IMR-90 (cell line): Measurements from ENCODE around the gene ADGRL3. TPM values are rescaled to one million over a fixed set of nuclear protein-coding genes. Genes with fewer than 3 reads are reported as not detected.

Experiments used
- ATAC-seq: fragments of 200-7000 bp; cut with Tn5 transposase; 2 replicates; pipeline ENCODE4 v1.9.1; 2020; ENCODE audit warnings: low read depth, mild to moderate bottlenecking, moderate library complexity
- BruUV-seq: library from RNA; stranded (reverse); fragments of 400-500 nt; replicated peaks from 2 replicates; lab custom pipeline; 2021; lab: Mats Ljungman, UMichigan
- CTCF ChIA-PET: fragments of 300-600 bp; formaldehyde crosslinking; extraction: SDS; loops from one replicate; lab custom pipeline; 2021; ENCODE audit warnings: antibody characterized with exemption; lab: Yijun Ruan, JAX
- POLR2A ChIA-PET: fragments of 300-600 bp; sonication (Branson Sonifier 250); formaldehyde crosslinking; loops from one replicate; lab custom pipeline; 2022; ENCODE audit warnings: antibody characterized with exemption; ENCODE audit not compliant: unreplicated experiment; lab: Charles Lee
- DNase-seq: peaks from one replicate; pipeline ENCODE4 v3.0.0; 2013
- H2AFZ ChIP-seq: replicated peaks from 2 replicates; pipeline ENCODE3; 2013; ENCODE audit warnings: low read length, mild to moderate bottlenecking; ENCODE audit not compliant: poor library complexity
- H2AK5ac ChIP-seq: 2 replicates; pipeline ENCODE4 v1.6.1; 2013; ENCODE audit warnings: low read depth, low read length, inconsistent platforms
- H2AK9ac ChIP-seq: replicated peaks from 2 replicates; pipeline ENCODE3; 2013; ENCODE audit warnings: mild to moderate bottlenecking, low read depth, low read length, moderate library complexity; ENCODE audit not compliant: poor library complexity
- H2BK120ac ChIP-seq: 2 replicates; pipeline ENCODE4 v1.6.1; 2013; ENCODE audit warnings: low read depth, low read length, inconsistent platforms
- H2BK15ac ChIP-seq: 3 replicates; pipeline ENCODE4 v1.6.1; 2013; ENCODE audit warnings: low read depth, low read length, inconsistent platforms
- H2BK20ac ChIP-seq: 2 replicates; pipeline ENCODE4 v1.6.1; 2013; ENCODE audit warnings: low read depth, mild to moderate bottlenecking, inconsistent platforms, low read length, moderate library complexity
- H2BK5ac ChIP-seq: 2 replicates; pipeline ENCODE4 v1.6.1; 2013; ENCODE audit warnings: mild to moderate bottlenecking, low read depth, low read length, inconsistent platforms; ENCODE audit not compliant: poor library complexity, severe bottlenecking
- H3K14ac ChIP-seq: replicated peaks from 2 replicates; pipeline ENCODE4 v1.6.1; 2013; ENCODE audit warnings: low read depth, low read length, inconsistent platforms
- H3K18ac ChIP-seq: 2 replicates; pipeline ENCODE4 v1.6.1; 2013; ENCODE audit warnings: low read depth, low read length, control low read depth
- H3K23ac ChIP-seq: 2 replicates; pipeline ENCODE4 v1.6.1; 2013; ENCODE audit warnings: low read depth, low read length, inconsistent platforms
- H3K27ac ChIP-seq: 2 replicates; pipeline ENCODE4 v1.5.1; 2013; ENCODE audit warnings: mild to moderate bottlenecking, control low read depth, low read length; ENCODE audit not compliant: insufficient read depth
- H3K27me3 ChIP-seq: 2 replicates; pipeline ENCODE4 v1.6.1; 2013; ENCODE audit warnings: low read length; ENCODE audit not compliant: control insufficient read depth, insufficient read depth
- H3K36me3 ChIP-seq: 2 replicates; pipeline ENCODE4 v1.6.1; 2013; ENCODE audit warnings: low read length, mixed read lengths; ENCODE audit not compliant: control insufficient read depth, insufficient read depth
- H3K4ac ChIP-seq: 2 replicates; pipeline ENCODE4 v1.6.1; 2013; ENCODE audit warnings: low read depth, low read length, inconsistent platforms
- H3K4me1 ChIP-seq: 2 replicates; pipeline ENCODE4 v1.6.1; 2013; ENCODE audit warnings: low read length, mixed read lengths; ENCODE audit not compliant: control insufficient read depth, insufficient read depth
- H3K4me2 ChIP-seq: 2 replicates; pipeline ENCODE4 v1.6.1; 2013; ENCODE audit warnings: low read depth, mild to moderate bottlenecking, control low read depth, low read length, moderate library complexity
- H3K4me3 ChIP-seq: 2 replicates; pipeline ENCODE4 v1.5.1; 2013; ENCODE audit warnings: low read depth, mild to moderate bottlenecking, control low read depth, low read length, moderate library complexity; ENCODE audit not compliant: insufficient read depth
- H3K56ac ChIP-seq: 2 replicates; pipeline ENCODE4 v1.6.1; 2013; ENCODE audit warnings: low read length, inconsistent platforms; ENCODE audit not compliant: insufficient read depth; ENCODE audit errors: extremely low read depth
- H3K79me1 ChIP-seq, 2 experiments: 2 replicates each; pipeline ENCODE4 v1.6.1; 2013; ENCODE audit warnings: low read length in 2 of 2, inconsistent platforms in 1 of 2, low read depth in 1 of 2
- H3K9ac ChIP-seq: 2 replicates; pipeline ENCODE4 v1.6.1; 2013; ENCODE audit warnings: low read depth, low read length, control low read depth
- H3K9me1 ChIP-seq: 2 replicates; pipeline ENCODE4 v1.6.1; 2013; ENCODE audit warnings: low read length, inconsistent platforms; ENCODE audit not compliant: insufficient read depth
- H3K9me3 ChIP-seq: 2 replicates; pipeline ENCODE4 v1.6.1; 2013; ENCODE audit warnings: low read length; ENCODE audit not compliant: control insufficient read depth, insufficient read depth
- H4K20me1 ChIP-seq: 2 replicates; pipeline ENCODE4 v1.6.1; 2013; ENCODE audit warnings: low read length, inconsistent platforms; ENCODE audit not compliant: insufficient read depth
- H4K5ac ChIP-seq: 2 replicates; pipeline ENCODE4 v1.6.1; 2013; ENCODE audit warnings: mild to moderate bottlenecking, low read depth, low read length, control low read depth
- H4K8ac ChIP-seq, 2 experiments: 2 replicates each; pipeline ENCODE4 v1.6.1; 2013; ENCODE audit warnings: low read depth in 2 of 2, low read length in 2 of 2, control low read depth in 1 of 2, inconsistent platforms in 1 of 2
- H4K91ac ChIP-seq: 2 replicates; pipeline ENCODE4 v1.6.1; 2013; ENCODE audit warnings: low read depth, low read length, inconsistent platforms; ENCODE audit not compliant: insufficient read depth
- CEBPB ChIP-seq: IDR thresholded peaks from 2 replicates; pipeline ENCODE4 v1.6.1; 2012; ENCODE audit warnings: low read depth, low read length, improper control_type of control experiment
- NFE2L2 ChIP-seq: fragments of 150-350 bp; IDR thresholded peaks from 2 replicates; pipeline ENCODE4 v1.6.1; 2016; ENCODE audit warnings: low read depth, mild to moderate bottlenecking, low read length
- RCOR1 ChIP-seq: IDR thresholded peaks from 2 replicates; pipeline ENCODE4 v1.6.1; 2012; ENCODE audit warnings: mild to moderate bottlenecking, low read length, improper control_type of control experiment; ENCODE audit not compliant: insufficient replicate concordance
- WGBS, 2 experiments: methylation state at CpG; one replicate each; pipeline versions ENCODE4 v1.1.5 to v1.1.7; 2013; ENCODE audit warnings: missing lambda C conversion rate in 2 of 2; ENCODE audit not compliant: insufficient read length in 1 of 2; ENCODE audit errors: extremely low coverage in 2 of 2; 5-methylcytosine and 5-hydroxymethylcytosine counted together
- dilution Hi-C: fragments of 300-500 bp; cut with HindIII; formaldehyde crosslinking; loops from one replicate; pipeline ENCODE4 v1.14.3; 2018; ENCODE audit warnings: low sequenced_read_pairs; ENCODE audit not compliant: unreplicated experiment
- in situ Hi-C: fragments of 300-500 bp; cut with MboI; formaldehyde crosslinking; loops from 3 replicates; pipeline ENCODE4 v1.14.3; 2019; ENCODE audit warnings: low sequenced_read_pairs, inconsistent platforms, mixed read lengths
- intact Hi-C: fragments of 100-400 bp; cut with micrococcal nuclease; formaldehyde crosslinking; loops from 2 replicates; pipeline ENCODE4 v1.10.0; 2022
- polyA plus RNA-seq, 3 experiments: library from polyadenylated mRNA; depleted of rRNA; stranded (reverse); fragments of >200 nt; gene quantifications; 2 replicates each; pipeline ENCODE4 v1.2.3, GENCODE V29; 2012; ENCODE audit warnings: low replicate concordance in 1 of 3
- total RNA-seq: library from RNA; depleted of rRNA; stranded (reverse); fragments of >200 nt; gene quantifications from 2 replicates; pipeline ENCODE4 v1.2.3, GENCODE V29; 2012
- TF ChIP-seq, protein P1 (sequence below): fragments of 150-350 bp; IDR thresholded peaks from 2 replicates; pipeline ENCODE4 v1.6.1; 2016; ENCODE audit warnings: low read depth, mild to moderate bottlenecking, low read length, moderate library complexity, borderline replicate concordance

The ADGRL3 gene
- total and polyA plus RNA-seq, 2 of the 4 experiments (the other 2 are of a cell fraction): 0.46 to 2.5 TPM

DNA sequence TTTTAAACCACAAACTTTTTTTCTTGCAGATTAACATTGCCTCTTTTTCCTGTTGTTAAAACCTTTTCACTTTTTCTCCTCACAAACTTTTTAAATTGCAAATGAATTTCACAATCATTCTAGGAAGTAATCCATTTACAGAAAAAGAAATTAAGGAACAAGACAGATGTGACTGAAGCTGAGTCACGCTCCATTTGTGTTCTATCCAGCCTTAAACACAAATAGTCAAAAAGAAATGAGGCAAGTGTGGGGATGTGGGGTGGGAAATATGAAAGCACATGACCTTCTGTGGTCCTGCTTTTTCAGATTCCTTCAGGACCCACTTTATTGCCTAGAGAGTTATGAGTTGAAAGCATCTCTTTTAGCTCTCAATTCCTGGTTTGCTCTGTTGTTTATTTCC is 197.0 kb downstream of the ADGRL3 start:
- peak; percentile 1 for DNase-seq
- in situ Hi-C loops: no loop called here
- no CpG with 5 or more reads among the region's 1 CpG for WGBS, 2 experiments
- H3K18ac ChIP-seq: no peak overlapping the region
- POLR2A ChIA-PET: no interaction called here
- no peak overlapping the region for H3K23ac ChIP-seq
- H3K27me3 ChIP-seq: no peaks in the 10 kb centered on the region
- H2AK5ac ChIP-seq: no peak overlapping the region
- H3K9ac ChIP-seq: no peak overlapping the region
- no peak overlapping the region for H3K4me3 ChIP-seq
- no peaks in the 10 kb centered on the region for H3K4me1 ChIP-seq
- no peak overlapping the region for H2BK15ac ChIP-seq
- H3K27ac ChIP-seq: no peak overlapping the region
- no peak overlapping the region for H3K56ac ChIP-seq
- dilution Hi-C loops: no loop called here
- H2AK9ac ChIP-seq: no peak overlapping the region
- no peak overlapping the region for H4K91ac ChIP-seq
- no peaks in the 10 kb centered on the region for H3K9me3 ChIP-seq
- H3K79me1 ChIP-seq: no peaks in the 10 kb centered on the region
- intact Hi-C loops: no loop called here
- CTCF ChIA-PET: no interaction called here
- no peak overlapping the region for H3K14ac ChIP-seq
- no peak for ATAC-seq
- H3K36me3 ChIP-seq: no peaks in the 10 kb centered on the region
- no peak overlapping the region for H4K5ac ChIP-seq
- no peak overlapping the region for H2BK5ac ChIP-seq
- H2BK120ac ChIP-seq: no peak overlapping the region
- no peaks in the 10 kb centered on the region for H4K20me1 ChIP-seq
- H3K4ac ChIP-seq: no peak overlapping the region
- no peak overlapping the region for H4K8ac ChIP-seq
- no peak overlapping the region for H2AFZ ChIP-seq
- no peak overlapping the region for H3K4me2 ChIP-seq
- TF ChIP-seq NFE2L2 (no peak), CEBPB (peak; percentile 16; the same call in 1 of the 2 replicates), RCOR1 (no peak)
- TF ChIP-seq, protein P1, sequence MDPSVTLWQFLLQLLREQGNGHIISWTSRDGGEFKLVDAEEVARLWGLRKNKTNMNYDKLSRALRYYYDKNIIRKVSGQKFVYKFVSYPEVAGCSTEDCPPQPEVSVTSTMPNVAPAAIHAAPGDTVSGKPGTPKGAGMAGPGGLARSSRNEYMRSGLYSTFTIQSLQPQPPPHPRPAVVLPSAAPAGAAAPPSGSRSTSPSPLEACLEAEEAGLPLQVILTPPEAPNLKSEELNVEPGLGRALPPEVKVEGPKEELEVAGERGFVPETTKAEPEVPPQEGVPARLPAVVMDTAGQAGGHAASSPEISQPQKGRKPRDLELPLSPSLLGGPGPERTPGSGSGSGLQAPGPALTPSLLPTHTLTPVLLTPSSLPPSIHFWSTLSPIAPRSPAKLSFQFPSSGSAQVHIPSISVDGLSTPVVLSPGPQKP: no peak
- no peak overlapping the region for H2BK20ac ChIP-seq
- H3K9me1 ChIP-seq: no peaks in the 10 kb centered on the region
- no TSS peak for BruUV-seq
